ENCODE measurements around the gene TIRAP.
"Not testable (repeated sequence)": the region's sequence is repeated elsewhere in the genome, so short reads cannot be mapped to it uniquely, and the experiment has no call there.

The TIRAP gene

GRCh38 chr11:126284829-126285228, 1.9 kb downstream of the TIRAP start:
- peak; percentile 83 for DNase-seq (ENCODE audit: low read depth)

- no peak for DNase-seq (ENCODE audit: low read depth)
These were observed 5.3 kb downstream of the TIRAP start for GRCh38 chr11:126288237-126288636.

- no peak for DNase-seq (ENCODE audit: low read depth)
These were observed 8.0 kb downstream of the TIRAP start for GRCh38 chr11:126290887-126291286.

- DNase-seq (ENCODE audit: low read depth), result no peak
These were observed 10.8 kb downstream of the TIRAP start for GRCh38 chr11:126293726-126294125.

DNA sequence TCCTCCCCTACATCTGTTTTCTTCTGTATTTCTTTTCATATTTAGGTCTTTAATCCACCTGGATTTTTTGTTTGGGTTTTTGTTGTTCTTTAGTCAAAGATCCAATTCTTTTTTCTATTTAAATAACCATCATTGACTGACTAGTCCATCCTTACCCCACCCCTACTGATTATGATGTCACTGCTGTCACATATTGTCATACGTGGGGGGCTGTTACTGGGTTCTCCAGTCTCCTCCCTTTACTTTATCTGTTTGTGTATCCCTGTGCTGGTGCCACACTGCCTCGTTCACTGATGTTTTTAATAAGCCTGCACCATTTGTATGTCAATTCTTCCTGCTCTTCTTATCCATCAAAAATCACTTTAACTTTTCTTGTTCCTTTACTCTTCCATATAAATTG, 14.1 kb downstream of the TIRAP start:
- DNase-seq (ENCODE audit: low read depth), result no peak

DNA sequence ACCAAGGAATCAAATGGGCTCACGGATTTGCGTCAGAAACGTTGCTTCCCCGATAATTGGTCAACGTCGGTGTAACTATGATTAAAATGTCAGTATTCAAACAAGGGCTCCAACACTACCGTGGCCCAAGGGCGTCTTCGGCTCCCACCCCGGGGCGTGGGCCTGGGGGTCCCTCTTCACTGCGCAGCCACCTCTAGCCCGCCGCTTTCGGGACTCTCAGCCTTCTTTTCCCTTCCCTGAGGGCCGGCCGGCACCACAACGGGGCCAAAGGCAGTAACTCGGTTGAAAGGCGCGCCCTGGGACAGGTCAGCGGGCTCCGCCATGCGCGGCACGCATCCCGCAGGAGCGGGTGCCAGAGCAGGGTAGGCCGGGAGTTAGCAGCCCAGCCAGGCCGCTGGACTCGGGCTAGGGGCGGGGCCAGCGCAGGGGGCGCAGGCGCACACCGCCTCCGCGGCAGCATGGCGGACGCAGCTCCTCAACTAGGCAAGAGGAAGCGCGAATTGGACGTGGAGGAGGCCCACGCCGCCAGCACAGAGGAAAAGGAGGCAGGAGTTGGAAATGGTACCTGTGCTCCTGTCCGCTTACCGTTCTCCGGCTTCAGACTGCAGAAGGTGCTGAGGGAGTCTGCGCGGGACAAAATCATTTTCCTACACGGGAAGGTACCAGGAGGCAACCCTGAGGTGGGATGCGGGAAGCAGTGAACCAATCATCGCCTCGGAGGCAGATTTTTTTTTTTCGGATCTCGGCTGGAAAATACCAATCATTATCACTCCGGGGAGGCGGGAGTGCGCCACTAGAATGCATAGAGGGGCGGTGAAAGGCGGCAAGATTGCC, 20.9 kb downstream of the TIRAP start, which contains the start of gene DCPS:
Gene DCPS, plus strand, starts transcription at position 438 of the 834 bp plus-strand sequence. Its CDS starts 21 bp downstream, at position 459.
- peak; percentile 90 for DNase-seq (ENCODE audit: low read depth)

- peak; percentile 11 for DNase-seq (ENCODE audit: low read depth)
These were observed 21.7 kb downstream of the TIRAP start for GRCh38 chr11:126304457-126305075.

DNA sequence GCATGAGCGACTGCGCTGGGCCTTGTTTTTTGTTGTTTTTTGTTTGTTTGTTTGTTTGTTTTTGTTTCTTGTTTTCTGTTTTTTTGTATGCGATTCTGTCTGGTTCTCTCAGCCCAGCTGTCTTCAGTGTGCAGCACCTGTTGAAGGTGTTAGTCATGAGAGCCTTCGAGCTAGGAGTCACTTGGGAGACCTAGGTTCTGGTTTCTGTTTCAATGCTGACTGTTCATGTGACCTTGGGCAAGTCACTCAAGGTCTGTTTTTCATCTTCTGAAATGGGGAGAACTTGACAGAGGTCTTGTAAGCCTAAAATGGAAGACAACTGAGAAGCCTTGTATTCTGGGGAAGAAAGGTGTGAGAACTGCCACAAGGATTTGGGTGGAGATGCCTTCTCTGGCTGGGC, 22.8 kb downstream of the TIRAP start:
- no peak for DNase-seq (ENCODE audit: low read depth)

- DNase-seq (ENCODE audit: low read depth), result peak; percentile 40
These were observed 24.8 kb downstream of the TIRAP start for GRCh38 chr11:126307706-126308105.

DNA sequence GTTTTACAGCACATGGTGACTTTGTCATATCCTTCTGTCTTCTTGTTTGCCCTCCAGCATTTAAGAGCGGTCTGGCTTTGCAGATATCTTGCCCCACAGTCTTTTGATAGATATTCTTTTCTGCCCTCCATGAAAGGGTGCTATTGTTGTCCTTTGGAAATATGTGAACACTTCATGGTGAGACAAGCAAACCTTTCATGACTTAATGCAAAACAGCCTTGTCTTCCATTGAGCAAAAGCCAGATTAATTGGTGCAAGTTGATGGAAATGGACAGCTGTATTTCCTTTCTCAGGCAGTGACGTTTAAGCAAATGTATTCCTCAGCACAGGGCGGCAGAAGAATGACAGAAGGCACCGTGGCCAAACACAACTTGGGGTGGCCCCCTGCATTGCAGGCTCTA, 25.4 kb downstream of the TIRAP start:
- DNase-seq (ENCODE audit: low read depth), result no peak

- not testable (repeated sequence) for DNase-seq (ENCODE audit: low read depth)
These were observed 25.9 kb downstream of the TIRAP start for GRCh38 chr11:126308771-126309170.

GRCh38 chr11:126310200-126310991, 27.5 kb downstream of the TIRAP start:
- peak; percentile 64 for DNase-seq (ENCODE audit: low read depth)

- DNase-seq (ENCODE audit: low read depth), result no peak
These were observed 28.1 kb downstream of the TIRAP start for GRCh38 chr11:126310992-126311310.

GRCh38 chr11:126311401-126312291, 28.8 kb downstream of the TIRAP start:
- DNase-seq (ENCODE audit: low read depth), result peak; percentile 50

- DNase-seq (ENCODE audit: low read depth), result no peak
These were observed 30.1 kb downstream of the TIRAP start for GRCh38 chr11:126312961-126313360.

DNA sequence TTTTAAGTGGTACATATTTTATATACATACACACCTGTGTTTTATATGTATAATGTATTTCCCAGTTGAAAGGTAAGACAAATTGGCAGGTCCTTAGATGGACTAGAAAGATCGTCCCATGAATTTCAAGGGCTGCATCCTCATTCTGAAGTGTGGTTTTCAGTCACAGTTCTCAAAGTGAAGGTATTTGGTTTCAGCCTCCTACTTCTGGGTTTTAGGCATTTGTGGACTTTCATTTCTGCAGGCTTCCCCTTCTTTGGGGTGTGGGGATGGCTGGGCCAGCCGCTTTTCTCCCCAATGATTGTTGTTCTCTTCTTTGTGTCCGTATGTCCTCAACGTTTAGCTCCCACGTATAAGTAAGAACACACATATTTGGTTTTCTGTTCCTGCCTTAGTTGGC, 30.9 kb downstream of the TIRAP start:
- DNase-seq (ENCODE audit: low read depth), result no peak

- DNase-seq (ENCODE audit: low read depth), result no peak
These were observed 34.5 kb downstream of the TIRAP start for GRCh38 chr11:126317432-126317755.

- DNase-seq (ENCODE audit: low read depth), result peak; percentile 91
These were observed 35.1 kb downstream of the TIRAP start for GRCh38 chr11:126317756-126318573.

DNA sequence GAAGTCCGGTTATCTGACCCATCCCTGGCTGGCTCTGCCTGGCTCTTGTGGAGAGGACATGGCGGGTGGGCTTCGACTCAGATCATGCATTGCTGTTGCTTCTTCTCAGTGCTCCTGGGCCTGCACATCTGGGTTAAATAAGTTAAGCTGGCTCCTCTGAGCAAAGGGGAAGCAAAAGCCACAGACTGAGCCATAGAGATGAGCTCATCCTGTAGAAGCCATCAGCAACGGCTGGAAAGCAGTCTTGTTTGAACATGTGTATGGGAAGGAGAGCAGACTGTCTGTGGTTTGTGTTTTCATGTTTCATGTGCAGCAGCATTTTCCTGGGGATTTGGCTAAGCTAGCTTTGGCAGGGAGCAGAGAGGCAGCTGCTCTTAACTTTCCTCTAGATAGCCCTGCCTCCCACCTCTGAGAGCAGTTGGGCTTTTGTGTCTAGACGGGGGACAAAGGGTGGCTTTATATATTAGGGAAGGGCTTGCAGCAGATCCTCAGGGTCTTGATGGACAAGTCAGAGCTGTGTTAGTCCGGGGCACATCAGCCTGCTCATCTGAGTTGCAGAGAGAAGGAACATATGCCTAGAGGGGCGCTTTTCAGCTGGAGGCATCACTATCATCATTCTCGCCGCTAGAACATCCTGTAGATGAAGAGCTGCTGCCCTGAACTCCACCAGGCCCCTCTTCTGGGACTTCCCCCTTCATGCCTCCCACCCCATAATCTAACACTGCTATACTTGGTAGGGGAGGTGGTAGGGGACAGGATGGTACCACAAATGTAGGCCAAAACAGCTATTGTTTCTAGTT, 35.9 kb downstream of the TIRAP start:
- peak; percentile 93 for DNase-seq (ENCODE audit: low read depth)

DNA sequence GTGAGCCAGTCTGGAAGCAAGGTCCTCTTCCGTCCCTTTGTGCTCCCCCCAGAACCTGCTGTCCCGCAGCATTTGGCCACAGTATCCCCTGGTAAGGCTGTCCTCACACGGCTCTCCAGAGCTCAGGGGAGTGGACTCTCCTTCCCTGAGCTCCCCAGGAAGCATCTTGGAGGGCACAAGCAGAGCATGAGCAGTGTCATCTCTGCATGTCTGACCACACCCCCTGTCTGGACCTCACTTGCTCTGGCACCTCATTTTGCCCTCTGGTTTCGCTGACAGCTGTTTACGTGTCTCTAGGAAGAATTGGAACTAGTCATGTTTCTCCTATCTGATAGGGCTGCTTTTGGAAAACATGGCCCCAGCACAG, 36.5 kb downstream of the TIRAP start:
- DNase-seq (ENCODE audit: low read depth), result no peak
